Inflammatory macrophage (primary cell): ENCODE data around the gene RSF1.

ENCODE experiments used
- DNase-seq, 2 donors: peaks; one replicate each; pipeline ENCODE4 v3.0.0-alpha.2; 2020 to 2022

Gene RSF1

GRCh38 chr11:77801477-77801876, 19.0 kb downstream of the RSF1 start:
- no peak for DNase-seq

GRCh38 chr11:77800449-77800848, 20.1 kb downstream of the RSF1 start:
- no peak for DNase-seq

- DNase-seq, result peak in 1 of 2 donors; percentile 29
Measured at GRCh38 chr11:77799338-77799737, 21.2 kb downstream of the RSF1 start.

DNA sequence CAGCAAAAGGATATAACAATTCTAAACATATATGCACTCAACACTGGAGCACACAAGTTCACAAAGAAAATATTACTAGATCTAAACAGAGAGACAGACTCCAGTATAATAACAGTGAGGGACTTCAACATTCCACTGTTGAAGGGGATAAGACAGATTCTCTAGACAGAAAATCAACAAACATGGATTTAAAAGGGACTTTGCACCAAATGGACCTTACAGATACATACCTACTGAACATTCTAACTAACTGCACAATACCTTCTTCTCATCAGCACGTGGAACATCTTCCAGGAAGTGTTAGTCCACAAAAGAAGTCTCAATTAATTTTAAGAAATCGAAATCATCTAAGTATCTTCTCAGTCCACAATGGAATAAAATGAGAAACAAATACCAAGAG, 26.6 kb downstream of the RSF1 start:
- DNase-seq, result no peak

GRCh38 chr11:77791301-77791700, 29.2 kb downstream of the RSF1 start:
- DNase-seq, result no peak

- no peak for DNase-seq
Measured at GRCh38 chr11:77789731-77790476, 30.6 kb downstream of the RSF1 start.

- no peak for DNase-seq
Measured at GRCh38 chr11:77789061-77789730, 31.3 kb downstream of the RSF1 start.

DNA sequence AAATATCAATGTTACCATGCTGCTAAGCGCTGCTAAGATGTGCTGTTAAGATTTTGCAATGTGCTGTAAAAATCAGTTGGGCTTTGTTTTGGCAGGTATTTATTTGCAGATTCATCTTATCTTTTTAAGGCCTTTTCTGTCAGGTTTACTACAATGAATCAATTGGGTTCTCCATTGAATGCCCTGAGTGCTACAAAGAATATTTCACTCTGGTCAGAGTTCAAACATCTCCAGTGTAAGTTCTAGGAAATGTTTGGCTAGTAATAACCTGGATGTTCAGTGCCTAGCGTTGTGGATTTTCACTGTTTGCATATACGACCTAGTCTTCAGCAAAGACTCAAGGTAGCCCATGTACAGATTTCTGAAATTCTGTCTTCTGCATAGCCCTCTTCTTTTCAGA, 36.0 kb downstream of the RSF1 start:
- DNase-seq, result no peak

DNA sequence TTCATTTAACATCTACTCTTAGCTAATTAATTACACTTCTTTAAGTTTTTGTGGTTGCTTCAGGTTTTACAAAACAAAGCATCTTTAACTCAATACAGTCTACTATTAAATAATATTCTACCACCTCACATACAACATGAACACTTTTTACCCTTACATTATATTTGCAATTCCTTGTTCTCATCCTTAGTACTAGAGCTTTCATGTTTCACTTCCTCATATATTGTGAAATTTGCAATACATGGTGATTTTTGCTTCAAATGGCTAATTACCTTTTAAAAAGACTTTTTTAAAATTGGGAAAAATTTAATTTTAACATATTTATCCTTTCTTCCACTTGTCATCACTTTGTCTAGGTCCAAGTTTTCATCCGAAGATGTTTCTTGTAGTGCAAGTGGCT, 37.5 kb downstream of the RSF1 start:
- DNase-seq, result peak in 1 of 2 donors; percentile 39

DNA sequence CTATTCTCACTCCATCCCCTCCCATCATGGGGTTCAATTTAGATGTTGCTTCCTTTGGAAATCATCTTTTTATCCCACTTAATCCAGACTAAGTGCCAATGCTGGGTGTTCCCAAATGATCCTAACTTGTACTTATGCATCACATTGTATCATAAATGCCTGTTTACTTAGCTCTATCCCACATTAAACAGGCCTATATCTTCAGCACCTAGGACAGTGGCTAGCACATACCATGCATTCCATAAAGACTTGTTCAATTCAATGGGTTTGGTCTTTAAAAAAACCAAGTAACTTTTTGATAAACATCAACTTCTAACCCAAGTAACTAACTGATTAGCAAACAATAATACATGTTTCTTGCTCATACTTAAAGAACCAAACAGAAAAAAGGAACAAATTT, 40.6 kb downstream of the RSF1 start:
- DNase-seq, result no peak

DNA sequence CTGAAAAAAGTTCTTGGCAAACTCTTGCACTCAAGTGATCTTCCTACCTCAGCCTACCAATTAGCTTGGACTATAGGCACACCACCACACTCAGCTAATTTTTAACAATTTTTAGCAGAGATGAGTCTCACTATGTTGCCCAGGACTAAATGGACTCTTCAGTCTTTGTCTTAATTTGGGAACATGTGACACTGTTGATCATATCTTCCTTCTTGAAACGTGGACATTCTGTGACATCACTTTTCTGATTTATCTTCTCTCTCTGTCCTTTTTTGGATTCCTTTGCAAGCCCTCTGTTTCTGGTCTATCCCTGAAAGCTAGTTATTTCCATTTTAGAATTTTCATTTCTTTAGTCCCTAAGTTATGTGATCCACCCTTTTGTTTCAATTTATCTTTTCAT, 42.0 kb downstream of the RSF1 start:
- no peak for DNase-seq

DNA sequence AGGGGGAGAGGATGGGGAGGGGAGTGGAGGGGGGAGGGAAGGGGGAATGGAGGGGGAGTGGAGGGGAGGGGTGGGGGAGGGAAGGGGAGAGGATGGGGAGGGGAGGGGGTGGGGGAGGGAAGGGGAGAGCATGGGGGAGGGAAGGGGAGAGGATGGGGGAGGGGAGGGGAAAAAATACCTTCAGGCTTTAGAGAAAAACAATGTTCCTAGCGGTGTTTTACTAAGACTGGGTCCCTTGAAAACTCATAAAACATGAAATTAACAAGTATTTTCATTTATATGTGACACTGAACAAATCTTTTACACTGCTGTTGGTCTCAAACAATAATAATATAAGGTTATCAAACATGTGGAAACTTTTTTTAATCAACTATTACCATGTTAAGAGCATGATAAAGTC, 42.4 kb downstream of the RSF1 start:
- DNase-seq, result no peak

DNA sequence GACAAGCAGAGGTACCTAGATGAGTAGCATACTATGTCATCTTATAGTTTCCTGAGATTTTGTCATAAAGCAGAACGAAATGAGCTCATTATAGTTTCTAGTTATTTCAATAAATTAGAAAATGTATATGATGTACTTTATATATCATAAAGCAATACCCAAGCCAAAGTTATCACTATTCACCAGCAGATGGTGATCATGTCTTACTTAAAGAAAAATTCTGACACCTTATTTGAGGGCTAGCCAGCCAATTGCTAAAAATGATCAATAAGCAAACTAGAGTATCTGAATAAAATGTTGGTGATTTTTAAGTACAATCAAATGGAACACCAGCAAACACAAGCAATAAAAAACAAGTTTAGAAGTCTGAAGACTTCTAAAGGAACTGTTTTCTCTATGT, 44.1 kb downstream of the RSF1 start:
- DNase-seq, result peak; percentile 7 to 22

GRCh38 chr11:77775936-77776335, 44.6 kb downstream of the RSF1 start:
- no peak for DNase-seq

DNA sequence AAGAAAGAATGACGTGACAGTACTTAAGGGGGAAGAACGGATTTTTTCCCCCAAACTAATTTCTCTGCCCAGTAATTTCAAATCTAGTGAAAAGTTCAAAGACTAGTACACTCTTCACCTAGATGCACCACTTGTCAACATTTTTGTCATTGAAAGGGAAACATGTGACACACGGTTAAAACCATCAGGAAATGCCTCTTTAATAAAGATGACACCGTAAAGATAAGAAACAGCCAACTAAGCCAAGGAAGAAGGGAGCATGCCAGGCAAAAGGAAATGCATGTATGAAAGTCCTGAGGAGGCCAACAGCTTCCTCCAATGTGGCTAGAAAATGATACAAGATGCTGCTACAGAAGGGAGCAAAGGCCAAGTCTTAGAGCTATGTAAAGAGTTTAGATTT, 49.4 kb downstream of the RSF1 start:
- DNase-seq, result no peak

GRCh38 chr11:77770629-77771028, 49.9 kb downstream of the RSF1 start:
- no peak for DNase-seq

DNA sequence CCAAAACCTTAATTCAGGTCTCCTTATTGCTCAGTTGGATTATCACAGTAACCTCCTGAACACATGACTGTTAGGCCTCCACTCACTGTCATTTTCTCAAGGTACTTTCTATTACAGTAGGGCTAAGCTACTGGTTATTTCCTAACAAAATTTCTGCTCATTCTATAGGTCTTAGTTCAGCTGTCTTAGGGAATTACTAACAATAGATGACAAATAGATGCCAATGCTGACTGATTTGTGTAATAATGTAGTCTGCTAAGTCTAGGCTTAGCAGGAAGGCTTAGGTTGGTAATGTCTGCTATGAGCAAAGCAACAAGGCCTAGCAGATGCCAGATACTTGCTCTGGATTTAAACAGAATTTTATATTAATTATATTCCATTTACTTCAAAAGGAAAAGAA, 58.1 kb downstream of the RSF1 start:
- no peak for DNase-seq

- DNase-seq, result no peak
Measured at GRCh38 chr11:77761491-77761890, 59.0 kb downstream of the RSF1 start.

DNA sequence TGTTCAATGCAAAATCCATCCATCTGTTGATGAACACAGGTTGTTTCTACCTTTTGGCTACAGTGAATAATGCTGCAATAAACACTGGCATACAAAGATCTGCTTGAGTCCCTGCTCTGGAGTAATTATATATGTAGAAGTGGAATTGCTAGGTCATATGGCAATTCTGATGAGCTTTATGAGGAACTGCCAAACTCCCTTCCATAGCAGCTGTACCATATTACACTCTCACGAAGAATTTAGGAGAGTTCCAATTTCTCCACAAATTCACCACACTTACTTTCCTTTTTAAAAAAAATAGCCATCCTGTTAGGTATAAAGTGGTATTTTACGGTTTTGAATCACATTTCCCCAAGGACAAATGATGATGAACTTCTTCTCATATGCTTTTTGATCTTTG, 62.2 kb downstream of the RSF1 start:
- DNase-seq, result no peak

- DNase-seq, result no peak
Measured at GRCh38 chr11:77753230-77753629, 67.3 kb downstream of the RSF1 start.

GRCh38 chr11:77752516-77752915, 68.0 kb downstream of the RSF1 start:
- DNase-seq, result no peak

- no peak for DNase-seq
Measured at GRCh38 chr11:77750394-77751156, 69.9 kb downstream of the RSF1 start.

DNA sequence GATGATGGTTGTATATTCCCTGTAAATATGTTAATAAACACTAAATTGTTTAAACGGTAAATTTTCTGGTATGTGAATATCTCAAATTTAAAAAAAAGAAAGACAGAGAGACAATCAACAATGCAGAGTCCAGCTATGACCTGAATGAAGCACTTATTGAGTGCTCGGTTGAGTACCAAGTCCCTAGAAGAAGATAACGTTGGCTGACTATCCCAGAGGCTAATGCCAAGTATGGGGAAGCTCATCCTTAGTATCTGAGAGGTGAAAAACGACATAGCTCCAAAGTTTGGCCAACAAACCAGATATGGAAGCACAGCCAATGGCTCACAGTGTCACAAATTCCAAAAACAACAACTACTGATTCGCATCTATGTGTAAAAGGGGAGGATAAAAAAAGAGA, 71.3 kb downstream of the RSF1 start:
- no peak for DNase-seq

DNA sequence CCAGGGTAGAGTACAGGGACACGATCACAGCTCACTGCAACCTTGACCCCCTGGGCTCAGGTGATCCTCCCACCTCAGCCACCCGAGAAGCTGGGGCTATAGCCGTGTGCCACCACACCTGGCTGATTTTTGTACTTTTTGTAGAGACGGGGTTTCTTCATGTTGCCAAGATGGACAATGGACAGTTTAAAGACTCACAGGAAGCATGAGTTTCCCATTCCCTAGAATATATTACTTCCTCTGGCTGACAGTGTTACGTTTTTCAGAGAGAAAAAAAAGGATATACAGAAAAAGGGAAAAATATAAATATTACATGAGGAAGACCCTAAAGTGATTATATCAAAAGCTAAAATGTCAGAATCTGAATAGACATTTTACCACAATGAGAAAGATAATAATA, 72.3 kb downstream of the RSF1 start:
- no peak for DNase-seq
